ENCODE results near the gene STK11.

Gene STK11

DNA sequence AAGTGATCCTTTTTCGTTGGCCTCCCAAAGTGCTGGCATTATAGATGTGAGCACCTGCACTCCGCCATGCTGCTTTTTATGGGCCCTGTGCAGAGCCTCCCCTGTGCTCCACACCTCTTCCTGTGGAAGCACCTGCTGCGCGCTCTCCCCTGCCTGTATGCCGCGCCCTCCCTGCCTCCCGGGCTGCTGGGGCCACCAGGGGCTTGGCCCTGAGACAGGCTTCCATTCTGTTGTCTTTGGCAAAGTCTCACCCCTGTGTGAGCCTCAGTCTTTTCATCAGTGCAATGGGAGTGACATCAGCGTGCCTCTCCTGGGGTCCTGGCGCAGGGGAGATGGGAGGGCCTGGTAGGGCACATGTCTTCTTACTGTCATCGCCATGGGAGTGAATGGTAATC lies 71.0 kb downstream of the STK11 start:
- peaks cover 28% of the 10 kb centered on the region; the same call in 1 of the 2 replicates for H3K79me2 ChIP-seq (ENCODE audit: insufficient read depth, low read depth)
- H4K20me1 ChIP-seq (ENCODE audit: insufficient read depth): no peaks in the 10 kb centered on the region
- H3K27ac ChIP-seq: peak overlapping the region; percentile 94
- no peaks in the 10 kb centered on the region for H3K27me3 ChIP-seq (ENCODE audit: insufficient read depth, low read depth)
- peak overlapping the region; percentile 100 for H3K4me2 ChIP-seq
- TF ChIP-seq, protein P1, sequence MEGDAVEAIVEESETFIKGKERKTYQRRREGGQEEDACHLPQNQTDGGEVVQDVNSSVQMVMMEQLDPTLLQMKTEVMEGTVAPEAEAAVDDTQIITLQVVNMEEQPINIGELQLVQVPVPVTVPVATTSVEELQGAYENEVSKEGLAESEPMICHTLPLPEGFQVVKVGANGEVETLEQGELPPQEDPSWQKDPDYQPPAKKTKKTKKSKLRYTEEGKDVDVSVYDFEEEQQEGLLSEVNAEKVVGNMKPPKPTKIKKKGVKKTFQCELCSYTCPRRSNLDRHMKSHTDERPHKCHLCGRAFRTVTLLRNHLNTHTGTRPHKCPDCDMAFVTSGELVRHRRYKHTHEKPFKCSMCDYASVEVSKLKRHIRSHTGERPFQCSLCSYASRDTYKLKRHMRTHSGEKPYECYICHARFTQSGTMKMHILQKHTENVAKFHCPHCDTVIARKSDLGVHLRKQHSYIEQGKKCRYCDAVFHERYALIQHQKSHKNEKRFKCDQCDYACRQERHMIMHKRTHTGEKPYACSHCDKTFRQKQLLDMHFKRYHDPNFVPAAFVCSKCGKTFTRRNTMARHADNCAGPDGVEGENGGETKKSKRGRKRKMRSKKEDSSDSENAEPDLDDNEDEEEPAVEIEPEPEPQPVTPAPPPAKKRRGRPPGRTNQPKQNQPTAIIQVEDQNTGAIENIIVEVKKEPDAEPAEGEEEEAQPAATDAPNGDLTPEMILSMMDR (conservative IDR thresholded peaks at IDR 0.05; ENCODE audit: low read depth, low read length): no peak
- peaks cover 12% of the 10 kb centered on the region for H3K4me1 ChIP-seq (ENCODE audit: low read depth, poor library complexity, severe bottlenecking)
- H2AFZ ChIP-seq (ENCODE audit: low read depth): no peak overlapping the region
- peak overlapping the region; percentile 86 for H3K9ac ChIP-seq
- peaks cover 25% of the 10 kb centered on the region; the same call in 1 of the 2 replicates for H3K36me3 ChIP-seq (ENCODE audit: insufficient read depth)
- no peak overlapping the region for H3K4me3 ChIP-seq (IDR thresholded peaks at IDR 0.05; ENCODE audit: insufficient read depth, low read depth, low read length)

GRCh38 chr19:1277061-1277460 lies 71.5 kb downstream of the STK11 start:
- TF ChIP-seq, protein P1 (conservative IDR thresholded peaks at IDR 0.05; ENCODE audit: low read depth, low read length): no peak
- H3K27ac ChIP-seq: peak overlapping the region; percentile 94; the same call in 1 of the 2 replicates
- peaks cover 12% of the 10 kb centered on the region for H3K4me1 ChIP-seq (ENCODE audit: low read depth, poor library complexity, severe bottlenecking)
- no peaks in the 10 kb centered on the region for H4K20me1 ChIP-seq (ENCODE audit: insufficient read depth)
- H3K9ac ChIP-seq: peak overlapping the region; percentile 86; the same call in 1 of the 2 replicates
- no peak overlapping the region for H3K4me3 ChIP-seq (IDR thresholded peaks at IDR 0.05; ENCODE audit: insufficient read depth, low read depth, low read length)
- no peaks in the 10 kb centered on the region for H3K27me3 ChIP-seq (ENCODE audit: insufficient read depth, low read depth)
- peaks cover 25% of the 10 kb centered on the region; the same call in 1 of the 2 replicates for H3K36me3 ChIP-seq (ENCODE audit: insufficient read depth)
- no peak overlapping the region for H2AFZ ChIP-seq (ENCODE audit: low read depth)
- peaks cover 23% of the 10 kb centered on the region; the same call in 1 of the 2 replicates for H3K79me2 ChIP-seq (ENCODE audit: insufficient read depth, low read depth)
- H3K4me2 ChIP-seq: peak overlapping the region; percentile 100
